Measurements from ENCODE around the gene GGTLC3. TPM values are rescaled to one million over a fixed set of nuclear protein-coding genes. Genes with fewer than 3 reads are reported as not detected.
"Not testable (repeated sequence)": the region's sequence is repeated elsewhere in the genome, so short reads cannot be mapped to it uniquely, and the experiment has no call there.

GGTLC3 gene
- not detected for polyA plus RNA-seq

- H3K27ac Mint-ChIP-seq, H3K4me3 Mint-ChIP-seq, H3K36me3 Mint-ChIP-seq, H3K27me3 Mint-ChIP-seq, H3K4me1 Mint-ChIP-seq, H3K9me3 Mint-ChIP-seq: not testable (repeated sequence)
Measured at GRCh38 chr22:18518061-18518460, at the start of gene GGTLC3. GGTLC3 (minus strand) TSS chr22:18518161; CDS start chr22:18517897, 264 bp downstream.

- not testable (repeated sequence) for H3K27ac Mint-ChIP-seq, H3K36me3 Mint-ChIP-seq, H3K4me1 Mint-ChIP-seq, H3K4me3 Mint-ChIP-seq, H3K27me3 Mint-ChIP-seq, H3K9me3 Mint-ChIP-seq
Measured at GRCh38 chr22:18560099-18560974, 42.4 kb upstream of the GGTLC3 start.

GRCh38 chr22:18558939-18559338 lies 41.0 kb upstream of the GGTLC3 start:
- not testable (repeated sequence) for H3K4me3 Mint-ChIP-seq, H3K27me3 Mint-ChIP-seq, H3K9me3 Mint-ChIP-seq, H3K27ac Mint-ChIP-seq, H3K4me1 Mint-ChIP-seq, H3K36me3 Mint-ChIP-seq

- not testable (repeated sequence) for H3K4me3 Mint-ChIP-seq, H3K27ac Mint-ChIP-seq, H3K27me3 Mint-ChIP-seq, H3K9me3 Mint-ChIP-seq, H3K36me3 Mint-ChIP-seq, H3K4me1 Mint-ChIP-seq
Measured at GRCh38 chr22:18558516-18558915, 40.6 kb upstream of the GGTLC3 start.

- H3K9me3 Mint-ChIP-seq, H3K4me3 Mint-ChIP-seq, H3K27ac Mint-ChIP-seq, H3K36me3 Mint-ChIP-seq, H3K27me3 Mint-ChIP-seq, H3K4me1 Mint-ChIP-seq: not testable (repeated sequence)
Measured at GRCh38 chr22:18554280-18555256, 36.6 kb upstream of the GGTLC3 start.

- not testable (repeated sequence) for H3K9me3 Mint-ChIP-seq, H3K36me3 Mint-ChIP-seq, H3K4me3 Mint-ChIP-seq, H3K4me1 Mint-ChIP-seq, H3K27ac Mint-ChIP-seq, H3K27me3 Mint-ChIP-seq
Measured at GRCh38 chr22:18552839-18553597, 35.1 kb upstream of the GGTLC3 start.

GRCh38 chr22:18551046-18551445 lies 33.1 kb upstream of the GGTLC3 start:
- not testable (repeated sequence) for H3K4me3 Mint-ChIP-seq, H3K27ac Mint-ChIP-seq, H3K9me3 Mint-ChIP-seq, H3K27me3 Mint-ChIP-seq, H3K4me1 Mint-ChIP-seq, H3K36me3 Mint-ChIP-seq

GRCh38 chr22:18549458-18550179 lies 31.7 kb upstream of the GGTLC3 start:
- not testable (repeated sequence) for H3K27ac Mint-ChIP-seq, H3K27me3 Mint-ChIP-seq, H3K9me3 Mint-ChIP-seq, H3K36me3 Mint-ChIP-seq, H3K4me1 Mint-ChIP-seq, H3K4me3 Mint-ChIP-seq

GRCh38 chr22:18544615-18545014 lies 26.7 kb upstream of the GGTLC3 start:
- H3K9me3 Mint-ChIP-seq, H3K27me3 Mint-ChIP-seq, H3K36me3 Mint-ChIP-seq, H3K4me1 Mint-ChIP-seq, H3K4me3 Mint-ChIP-seq, H3K27ac Mint-ChIP-seq: not testable (repeated sequence)

- not testable (repeated sequence) for H3K36me3 Mint-ChIP-seq, H3K4me1 Mint-ChIP-seq, H3K27me3 Mint-ChIP-seq
Measured at GRCh38 chr22:18543400-18543799, 25.4 kb upstream of the GGTLC3 start.

GRCh38 chr22:18539994-18540393 lies 22.0 kb upstream of the GGTLC3 start:
- not testable (repeated sequence) for H3K27ac Mint-ChIP-seq, H3K4me3 Mint-ChIP-seq, H3K9me3 Mint-ChIP-seq, H3K27me3 Mint-ChIP-seq, H3K36me3 Mint-ChIP-seq, H3K4me1 Mint-ChIP-seq

More at GRCh38 chr22:18543400-18543799, 25.4 kb upstream of the GGTLC3 start:
- not testable (repeated sequence) for H3K27ac Mint-ChIP-seq, H3K9me3 Mint-ChIP-seq, H3K4me3 Mint-ChIP-seq

- not testable (repeated sequence) for H3K4me3 Mint-ChIP-seq, H3K27ac Mint-ChIP-seq, H3K9me3 Mint-ChIP-seq, H3K36me3 Mint-ChIP-seq, H3K4me1 Mint-ChIP-seq, H3K27me3 Mint-ChIP-seq
Measured at GRCh38 chr22:18534315-18534714, 16.4 kb upstream of the GGTLC3 start.

GRCh38 chr22:18533633-18534032 lies 15.7 kb upstream of the GGTLC3 start:
- H3K4me3 Mint-ChIP-seq, H3K36me3 Mint-ChIP-seq, H3K27ac Mint-ChIP-seq, H3K27me3 Mint-ChIP-seq, H3K9me3 Mint-ChIP-seq, H3K4me1 Mint-ChIP-seq: not testable (repeated sequence)

- not testable (repeated sequence) for H3K27ac Mint-ChIP-seq, H3K36me3 Mint-ChIP-seq, H3K4me1 Mint-ChIP-seq, H3K27me3 Mint-ChIP-seq, H3K9me3 Mint-ChIP-seq, H3K4me3 Mint-ChIP-seq
Measured at GRCh38 chr22:18529416-18530145, 11.6 kb upstream of the GGTLC3 start.
